ENCODE data around the gene CCT7. TPM values are rescaled to one million over a fixed set of nuclear protein-coding genes. Genes with fewer than 3 reads are reported as not detected.

The CCT7 gene
- polyA plus RNA-seq, 1 of the 3 experiments (the other 2 are of a cell fraction), result 369 TPM

DNA sequence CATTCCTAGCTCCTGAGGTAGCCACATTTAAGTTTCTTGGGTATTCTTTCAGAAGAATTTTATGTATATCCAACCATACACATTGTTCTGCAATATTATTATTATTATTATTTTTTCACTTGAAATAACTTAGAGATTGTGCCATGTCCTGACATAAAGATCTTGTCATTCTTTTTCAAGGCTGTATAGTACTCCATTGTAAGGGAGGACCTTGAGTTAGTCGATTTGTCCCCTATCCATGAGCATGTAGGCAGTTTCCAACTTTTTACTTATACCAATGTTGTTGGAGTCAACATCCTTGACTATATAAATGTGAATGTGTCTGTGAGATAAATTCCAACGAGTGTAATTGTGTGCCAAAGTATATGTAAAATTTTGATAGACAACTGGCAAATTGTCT lies 60.1 kb downstream of the CCT7 start (continued):
- TF ChIP-seq, protein P1, sequence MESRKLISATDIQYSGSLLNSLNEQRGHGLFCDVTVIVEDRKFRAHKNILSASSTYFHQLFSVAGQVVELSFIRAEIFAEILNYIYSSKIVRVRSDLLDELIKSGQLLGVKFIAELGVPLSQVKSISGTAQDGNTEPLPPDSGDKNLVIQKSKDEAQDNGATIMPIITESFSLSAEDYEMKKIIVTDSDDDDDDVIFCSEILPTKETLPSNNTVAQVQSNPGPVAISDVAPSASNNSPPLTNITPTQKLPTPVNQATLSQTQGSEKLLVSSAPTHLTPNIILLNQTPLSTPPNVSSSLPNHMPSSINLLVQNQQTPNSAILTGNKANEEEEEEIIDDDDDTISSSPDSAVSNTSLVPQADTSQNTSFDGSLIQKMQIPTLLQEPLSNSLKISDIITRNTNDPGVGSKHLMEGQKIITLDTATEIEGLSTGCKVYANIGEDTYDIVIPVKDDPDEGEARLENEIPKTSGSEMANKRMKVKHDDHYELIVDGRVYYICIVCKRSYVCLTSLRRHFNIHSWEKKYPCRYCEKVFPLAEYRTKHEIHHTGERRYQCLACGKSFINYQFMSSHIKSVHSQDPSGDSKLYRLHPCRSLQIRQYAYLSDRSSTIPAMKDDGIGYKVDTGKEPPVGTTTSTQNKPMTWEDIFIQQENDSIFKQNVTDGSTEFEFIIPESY (IDR thresholded peaks at IDR 0.05; ENCODE audit: borderline replicate concordance, low read depth), result no peak

DNA sequence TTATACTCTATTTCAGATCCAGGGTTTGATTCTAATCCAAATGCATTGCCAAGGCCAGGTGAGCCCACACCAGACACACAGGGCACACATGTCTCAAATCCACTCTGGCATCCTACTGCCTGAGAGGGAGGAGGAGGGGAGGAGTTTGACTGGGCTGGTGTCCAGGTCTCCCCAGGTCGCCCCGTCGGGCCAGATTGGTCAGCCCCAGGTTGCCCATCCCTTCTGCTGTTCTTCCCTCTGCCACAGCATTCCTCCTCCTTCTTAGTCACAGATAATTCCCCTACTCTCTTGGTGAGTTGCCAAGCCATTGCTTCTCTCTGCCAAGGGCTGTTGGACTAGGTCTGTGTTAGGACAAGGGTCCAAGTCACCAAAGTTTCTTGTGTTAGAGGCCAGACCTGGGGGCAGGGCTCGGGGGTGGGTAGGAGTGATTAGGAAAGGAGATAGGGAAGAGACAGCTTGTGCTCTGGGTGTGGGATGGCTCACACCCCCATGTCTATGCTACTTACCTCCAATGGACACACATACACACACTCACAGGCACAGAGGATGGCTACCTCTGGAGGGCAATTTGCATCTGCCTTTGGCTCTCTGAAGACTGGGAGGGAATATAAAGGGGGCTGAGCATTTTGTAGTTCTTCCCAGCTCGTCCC lies 61.8 kb downstream of the CCT7 start:
- Histone ChIP-seq H3K4me1 (ENCODE audit: control insufficient read depth in 1 of 2, insufficient read depth in 2 of 2, low read depth in 1 of 2, low read length in 1 of 2) (peaks cover 0 to 15% of the 10 kb centered on the region in 2 experiments; a peak in 1 of 4 replicates), H3K27me3 (ENCODE audit: insufficient read depth) (peaks cover 58% of the 10 kb centered on the region), H3K9ac (no peak overlapping the region), H2AFZ (ENCODE audit: low read depth) (no peak overlapping the region), H3F3A (replicated peaks; ENCODE audit: insufficient read depth) (no peaks in the 10 kb centered on the region), H4K20me1 (ENCODE audit: insufficient read depth) (peaks cover 2% of the 10 kb centered on the region; the same call in 1 of the 2 replicates), H3K27ac (ENCODE audit: low read depth in 2 of 2, low read length in 1 of 2) (no peak overlapping the region), H3K36me3 (replicated peaks in 1 of 2; ENCODE audit: control insufficient read depth in 1 of 2, insufficient read depth in 2 of 2, low read length in 1 of 2) (no peaks in the 10 kb centered on the region), H3K9me2 (no peaks in the 10 kb centered on the region), H3K79me2 (ENCODE audit: insufficient read depth) (no peaks in the 10 kb centered on the region), H3K9me3 (no peaks in the 10 kb centered on the region), H3K4me3 (ENCODE audit: low read depth in 2 of 2, low read length in 1 of 2) (no peak overlapping the region), H3K4me2 (no peak overlapping the region)
- TF ChIP-seq, protein P2, sequence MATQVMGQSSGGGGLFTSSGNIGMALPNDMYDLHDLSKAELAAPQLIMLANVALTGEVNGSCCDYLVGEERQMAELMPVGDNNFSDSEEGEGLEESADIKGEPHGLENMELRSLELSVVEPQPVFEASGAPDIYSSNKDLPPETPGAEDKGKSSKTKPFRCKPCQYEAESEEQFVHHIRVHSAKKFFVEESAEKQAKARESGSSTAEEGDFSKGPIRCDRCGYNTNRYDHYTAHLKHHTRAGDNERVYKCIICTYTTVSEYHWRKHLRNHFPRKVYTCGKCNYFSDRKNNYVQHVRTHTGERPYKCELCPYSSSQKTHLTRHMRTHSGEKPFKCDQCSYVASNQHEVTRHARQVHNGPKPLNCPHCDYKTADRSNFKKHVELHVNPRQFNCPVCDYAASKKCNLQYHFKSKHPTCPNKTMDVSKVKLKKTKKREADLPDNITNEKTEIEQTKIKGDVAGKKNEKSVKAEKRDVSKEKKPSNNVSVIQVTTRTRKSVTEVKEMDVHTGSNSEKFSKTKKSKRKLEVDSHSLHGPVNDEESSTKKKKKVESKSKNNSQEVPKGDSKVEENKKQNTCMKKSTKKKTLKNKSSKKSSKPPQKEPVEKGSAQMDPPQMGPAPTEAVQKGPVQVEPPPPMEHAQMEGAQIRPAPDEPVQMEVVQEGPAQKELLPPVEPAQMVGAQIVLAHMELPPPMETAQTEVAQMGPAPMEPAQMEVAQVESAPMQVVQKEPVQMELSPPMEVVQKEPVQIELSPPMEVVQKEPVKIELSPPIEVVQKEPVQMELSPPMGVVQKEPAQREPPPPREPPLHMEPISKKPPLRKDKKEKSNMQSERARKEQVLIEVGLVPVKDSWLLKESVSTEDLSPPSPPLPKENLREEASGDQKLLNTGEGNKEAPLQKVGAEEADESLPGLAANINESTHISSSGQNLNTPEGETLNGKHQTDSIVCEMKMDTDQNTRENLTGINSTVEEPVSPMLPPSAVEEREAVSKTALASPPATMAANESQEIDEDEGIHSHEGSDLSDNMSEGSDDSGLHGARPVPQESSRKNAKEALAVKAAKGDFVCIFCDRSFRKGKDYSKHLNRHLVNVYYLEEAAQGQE (IDR thresholded peaks at IDR 0.05; ENCODE audit: low read depth, low read length), result no peak
- TF ChIP-seq, protein P1 (IDR thresholded peaks at IDR 0.05; ENCODE audit: borderline replicate concordance, low read depth), result no peak
- TF ChIP-seq TAF1 (IDR thresholded peaks at IDR 0.05; ENCODE audit: borderline replicate concordance, low read depth, low read length) (no peak), RXRA (IDR thresholded peaks at IDR 0.05; ENCODE audit: borderline replicate concordance, low read depth) (no peak), FOXM1 (IDR thresholded peaks at IDR 0.05; ENCODE audit: low read depth) (no peak), SIN3A (IDR thresholded peaks at IDR 0.05; ENCODE audit: borderline replicate concordance, low read depth, low read length) (no peak), RFX5 (IDR thresholded peaks at IDR 0.05; ENCODE audit: low read length) (no peak), RAD21 (IDR thresholded peaks at IDR 0.05; ENCODE audit: low read length) (no peak), NRF1 (IDR thresholded peaks at IDR 0.05; ENCODE audit: low read depth, low read length) (no peak), SMC3 (IDR thresholded peaks at IDR 0.05; ENCODE audit: low read depth, low read length) (no peak), RCOR1 (IDR thresholded peaks at IDR 0.05; ENCODE audit: low read length) (no peak), FOSL2 (IDR thresholded peaks at IDR 0.05; ENCODE audit: borderline replicate concordance, low read depth) (no peak), MEF2A (IDR thresholded peaks at IDR 0.05; ENCODE audit: borderline replicate concordance, low read depth) (no peak), EZH2phosphoT487 (IDR thresholded peaks at IDR 0.05; ENCODE audit: borderline replicate concordance, low read depth) (no peak), GATA2 (CRISPR knock-in tag; IDR thresholded peaks at IDR 0.05) (no peak), EP300 (IDR thresholded peaks at IDR 0.05; ENCODE audit: borderline replicate concordance in 1 of 2, low read depth in 1 of 2, low read length in 1 of 2) (no peak)
- TF ChIP-seq, protein P3, sequence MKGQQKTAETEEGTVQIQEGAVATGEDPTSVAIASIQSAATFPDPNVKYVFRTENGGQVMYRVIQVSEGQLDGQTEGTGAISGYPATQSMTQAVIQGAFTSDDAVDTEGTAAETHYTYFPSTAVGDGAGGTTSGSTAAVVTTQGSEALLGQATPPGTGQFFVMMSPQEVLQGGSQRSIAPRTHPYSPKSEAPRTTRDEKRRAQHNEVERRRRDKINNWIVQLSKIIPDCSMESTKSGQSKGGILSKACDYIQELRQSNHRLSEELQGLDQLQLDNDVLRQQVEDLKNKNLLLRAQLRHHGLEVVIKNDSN (IDR thresholded peaks at IDR 0.05; ENCODE audit: borderline replicate concordance, low read depth), result no peak
- TF ChIP-seq, protein P4, sequence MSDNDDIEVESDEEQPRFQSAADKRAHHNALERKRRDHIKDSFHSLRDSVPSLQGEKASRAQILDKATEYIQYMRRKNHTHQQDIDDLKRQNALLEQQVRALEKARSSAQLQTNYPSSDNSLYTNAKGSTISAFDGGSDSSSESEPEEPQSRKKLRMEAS (IDR thresholded peaks at IDR 0.05; ENCODE audit: low read depth), result no peak
- ChIA-PET POLR2A (no interaction called here), CTCF (interaction anchor here (0.8 kb wide), 1 partner anchor 954 kb away, joined by 3 read pairs; no protein-coding TSS in a partner anchor)
- 19% methylated on average over 5 of the region's 5 CpGs for WGBS (ENCODE audit: low lambda C conversion rate)
- no peak for DNase-seq
